Memory B cell (primary cell): Measurements from ENCODE around the gene RS1.

ENCODE experiments used
- ATAC-seq: fragments of 150-1000 bp; cut with Tn5 transposase; 2 replicates; pipeline ENCODE4 v1.10.0; 2021; ENCODE audit warnings: low read depth, mild to moderate bottlenecking, moderate library complexity
- DNase-seq, 2 donors: peaks; one replicate each; pipeline ENCODE4 v3.0.0; 2022; ENCODE audit warnings: low spot score in 2 of 2
- H3K27ac Mint-ChIP-seq: one replicate; pipeline ENCODE4 v1.8.0; 2022; ENCODE audit warnings: mild to moderate bottlenecking, moderate library complexity, mixed read lengths
- H3K27me3 Mint-ChIP-seq: one replicate; pipeline ENCODE4 v1.8.0; 2022; ENCODE audit warnings: mixed read lengths
- H3K36me3 Mint-ChIP-seq: one replicate; pipeline ENCODE4 v1.8.0; 2022; ENCODE audit warnings: mild to moderate bottlenecking, mixed read lengths
- H3K4me1 Mint-ChIP-seq: one replicate; pipeline ENCODE4 v1.8.0; 2022; ENCODE audit warnings: mixed read lengths
- H3K4me3 Mint-ChIP-seq: one replicate; pipeline ENCODE4 v1.8.0; 2022; ENCODE audit warnings: mild to moderate bottlenecking, moderate library complexity, mixed read lengths
- H3K9me3 Mint-ChIP-seq: one replicate; pipeline ENCODE4 v1.8.0; 2022; ENCODE audit warnings: mixed read lengths

The RS1 gene

DNA sequence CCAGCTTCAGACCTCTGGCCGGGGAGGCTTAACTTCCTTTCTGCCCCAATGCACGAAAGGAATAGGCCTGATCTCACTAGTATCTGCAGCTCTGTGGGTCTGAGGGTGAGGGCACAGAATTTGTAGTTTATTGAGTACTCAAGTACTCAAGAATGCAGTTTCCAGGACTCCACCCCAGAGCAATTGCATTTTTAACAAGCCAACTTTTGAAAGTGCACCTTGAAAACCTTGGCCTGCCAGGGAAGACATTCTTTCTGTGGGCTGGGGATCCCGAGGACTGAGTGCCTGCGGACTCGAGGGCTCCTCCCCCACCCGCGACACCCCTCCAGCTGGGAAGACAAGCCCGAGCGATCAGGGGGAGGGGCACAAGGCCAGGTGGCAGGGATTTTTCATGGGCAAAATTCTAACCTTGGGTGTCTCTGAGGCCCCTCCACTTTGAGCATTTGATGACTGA lies 22.4 kb downstream of the RS1 start:
- ATAC-seq (no peak), DNase-seq (no peak)
- H3K9me3 Mint-ChIP-seq: peaks cover 2% of the 10 kb centered on the region
- H3K27me3 Mint-ChIP-seq: peaks cover 2% of the 10 kb centered on the region
- H3K4me1 Mint-ChIP-seq: no peaks in the 10 kb centered on the region
- no peak overlapping the region for H3K27ac Mint-ChIP-seq
- no peaks in the 10 kb centered on the region for H3K36me3 Mint-ChIP-seq
- no peak overlapping the region for H3K4me3 Mint-ChIP-seq

DNA sequence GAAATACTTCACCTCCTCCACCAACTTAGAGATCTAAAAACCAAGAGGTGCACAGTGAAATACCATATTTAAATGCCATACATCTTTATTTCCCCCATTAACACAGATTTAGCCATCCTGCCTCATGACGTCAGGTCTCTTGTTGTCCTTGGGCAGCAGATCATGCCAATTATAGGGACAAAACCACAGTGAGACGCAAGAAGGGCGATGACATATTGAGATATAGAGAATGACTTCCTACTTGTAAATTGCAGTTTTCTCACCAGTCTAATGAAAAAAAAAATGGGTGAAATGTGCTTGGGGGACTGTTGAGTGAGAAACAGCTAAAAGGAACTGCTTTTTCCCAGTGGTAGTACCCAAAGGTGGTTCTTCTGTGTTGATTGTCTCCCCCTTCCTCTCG lies 24.3 kb downstream of the RS1 start:
- ATAC-seq: no peak
- Mint-ChIP-seq H3K27ac (no peak overlapping the region), H3K36me3 (no peaks in the 10 kb centered on the region), H3K27me3 (peaks cover 2% of the 10 kb centered on the region), H3K9me3 (peaks cover 2% of the 10 kb centered on the region), H3K4me3 (no peak overlapping the region), H3K4me1 (no peaks in the 10 kb centered on the region)
- no peak for DNase-seq

DNA sequence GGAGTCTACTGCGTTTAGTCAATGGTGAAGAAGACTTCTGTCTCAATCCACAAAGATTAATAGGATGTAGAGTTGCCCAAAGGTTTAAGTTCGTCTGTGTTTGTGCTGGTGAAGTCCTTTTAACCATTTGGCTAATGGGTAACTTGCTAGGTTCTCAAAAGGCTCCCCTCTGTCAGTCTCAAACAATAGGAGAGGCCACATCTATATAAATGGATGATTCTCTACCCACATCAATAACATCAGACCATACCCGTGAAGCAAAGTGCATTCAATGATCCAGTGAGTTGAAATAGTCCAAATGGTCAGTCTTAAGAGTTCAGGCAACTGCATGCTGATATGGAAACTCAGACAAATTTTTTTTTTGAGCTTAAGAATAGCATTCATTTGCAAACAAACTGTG lies 28.1 kb downstream of the RS1 start:
- no peak overlapping the region for H3K27ac Mint-ChIP-seq
- no peak for DNase-seq
- H3K36me3 Mint-ChIP-seq: no peaks in the 10 kb centered on the region
- no peaks in the 10 kb centered on the region for H3K4me1 Mint-ChIP-seq
- H3K9me3 Mint-ChIP-seq: peaks cover 2% of the 10 kb centered on the region
- peaks cover 2% of the 10 kb centered on the region for H3K27me3 Mint-ChIP-seq
- no peak for ATAC-seq
- no peak overlapping the region for H3K4me3 Mint-ChIP-seq

DNA sequence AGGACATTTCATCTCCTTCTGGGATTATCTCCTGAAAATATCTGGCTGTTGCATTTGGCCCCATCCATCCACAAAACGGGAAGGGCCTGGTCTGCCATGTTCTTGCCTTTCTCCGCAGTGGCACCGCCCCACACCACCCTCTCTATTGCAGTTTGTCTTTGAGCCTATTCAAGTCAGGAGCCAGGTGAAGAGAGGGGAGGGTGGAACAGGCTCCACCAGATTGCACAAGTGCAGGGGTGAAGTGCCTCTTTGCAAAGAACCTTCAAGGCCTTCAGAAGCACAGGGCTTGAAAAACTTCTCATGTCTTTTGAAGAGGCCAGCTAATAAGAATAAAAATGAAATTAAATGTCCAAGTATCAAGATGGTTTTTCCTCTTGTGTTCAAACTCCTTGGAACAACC lies 28.7 kb downstream of the RS1 start:
- Mint-ChIP-seq H3K36me3 (no peaks in the 10 kb centered on the region), H3K9me3 (peaks cover 2% of the 10 kb centered on the region), H3K4me1 (no peaks in the 10 kb centered on the region), H3K27me3 (peaks cover 2% of the 10 kb centered on the region), H3K4me3 (no peak overlapping the region), H3K27ac (no peak overlapping the region)
- DNase-seq (no peak), ATAC-seq (no peak)

DNA sequence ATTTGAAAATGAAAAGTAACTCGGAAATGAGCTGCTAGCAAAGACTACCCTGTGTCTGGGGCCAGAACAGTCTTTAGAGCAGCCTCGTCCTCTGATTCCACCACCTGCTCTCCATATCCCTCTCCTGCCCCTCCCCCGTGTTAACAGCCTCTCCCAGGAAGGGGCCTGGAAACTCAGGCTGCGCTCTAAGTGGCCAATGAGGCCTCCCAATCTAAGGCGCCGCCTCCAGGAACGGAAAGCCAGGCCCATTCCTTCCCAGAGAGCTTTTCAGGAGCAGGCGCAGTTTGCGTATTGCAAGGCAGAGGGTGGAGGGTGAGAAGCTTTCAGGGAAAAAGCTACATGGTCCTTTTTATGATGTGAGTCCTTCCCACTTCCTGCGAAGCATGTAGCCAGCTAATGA lies 31.2 kb downstream of the RS1 start:
- Mint-ChIP-seq H3K9me3 (no peaks in the 10 kb centered on the region), H3K4me3 (no peak overlapping the region), H3K4me1 (no peaks in the 10 kb centered on the region), H3K27me3 (no peaks in the 10 kb centered on the region), H3K36me3 (no peaks in the 10 kb centered on the region), H3K27ac (no peak overlapping the region)
- ATAC-seq: no peak
- DNase-seq: no peak

DNA sequence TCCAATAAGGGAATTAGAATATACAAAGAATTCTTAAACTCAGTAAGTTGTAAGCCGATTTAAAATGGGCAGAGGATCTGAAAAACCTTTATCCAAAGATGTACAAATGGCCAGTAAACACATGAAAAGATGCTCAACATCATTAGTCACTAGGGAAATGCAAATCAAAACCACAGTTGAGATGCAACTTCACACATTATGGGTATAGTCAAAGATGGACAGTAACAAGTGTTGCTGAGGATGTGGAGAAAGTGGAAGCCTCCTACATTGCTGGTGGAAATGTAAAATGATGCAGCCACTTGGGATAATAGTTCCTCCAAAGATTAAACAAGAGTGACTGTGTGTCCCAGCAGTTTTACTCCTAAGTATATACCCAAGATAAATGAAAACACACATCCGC lies 32.6 kb downstream of the RS1 start:
- ATAC-seq: no peak
- no peak overlapping the region for H3K4me3 Mint-ChIP-seq

DNA sequence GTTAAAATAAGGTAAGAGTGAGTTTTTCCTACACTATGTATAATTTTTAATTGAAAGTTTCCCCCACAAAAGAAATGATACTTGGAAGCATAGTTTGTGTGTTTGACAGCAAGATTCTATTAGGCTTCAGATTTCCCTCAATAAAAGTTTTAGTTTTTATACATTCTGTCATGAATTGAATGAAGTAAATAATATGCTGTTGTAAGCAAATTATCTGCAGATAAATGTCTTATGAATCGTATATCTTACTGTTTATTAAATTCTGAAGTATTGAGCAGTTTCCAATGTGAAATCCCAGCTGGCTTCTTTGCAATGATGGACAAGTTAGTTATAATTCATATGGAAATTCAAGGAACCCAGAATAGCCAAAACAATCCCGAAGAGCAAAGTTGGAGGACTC lies 33.5 kb downstream of the RS1 start:
- ATAC-seq: no peak
- no peaks in the 10 kb centered on the region for H3K36me3 Mint-ChIP-seq

More for the DNA sequence above, 32.6 kb downstream of the RS1 start:
- H3K27ac Mint-ChIP-seq: no peak overlapping the region
- H3K36me3 Mint-ChIP-seq: no peaks in the 10 kb centered on the region
- DNase-seq: no peak
- H3K9me3 Mint-ChIP-seq: no peaks in the 10 kb centered on the region
- H3K27me3 Mint-ChIP-seq: no peaks in the 10 kb centered on the region
- no peaks in the 10 kb centered on the region for H3K4me1 Mint-ChIP-seq

DNA sequence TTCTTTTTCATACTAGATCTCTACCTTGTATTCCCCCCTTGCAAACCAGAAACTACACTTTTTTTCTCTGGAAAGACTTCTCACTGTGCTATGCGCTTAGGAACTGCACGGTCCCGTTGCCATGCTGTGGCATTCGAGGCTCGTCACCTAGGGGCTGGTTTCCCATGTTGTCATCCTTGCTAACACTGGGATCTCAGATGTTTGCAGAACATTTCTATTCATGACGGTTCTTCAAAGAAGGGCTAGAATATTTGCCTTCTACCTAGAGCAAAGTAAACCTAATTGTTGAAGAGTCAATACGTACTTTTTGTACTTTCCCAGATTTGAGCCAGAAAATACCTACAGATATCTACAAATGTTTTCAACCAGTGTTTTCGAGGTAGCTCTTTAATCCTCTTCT lies 41.0 kb downstream of the RS1 start:
- no peak overlapping the region for H3K27ac Mint-ChIP-seq
- H3K36me3 Mint-ChIP-seq: peaks cover 7% of the 10 kb centered on the region
- ATAC-seq: no peak

More for the DNA sequence above, 33.5 kb downstream of the RS1 start:
- Mint-ChIP-seq H3K9me3 (no peaks in the 10 kb centered on the region), H3K4me1 (no peaks in the 10 kb centered on the region), H3K27ac (no peak overlapping the region), H3K4me3 (no peak overlapping the region), H3K27me3 (no peaks in the 10 kb centered on the region)
- DNase-seq: no peak

DNA sequence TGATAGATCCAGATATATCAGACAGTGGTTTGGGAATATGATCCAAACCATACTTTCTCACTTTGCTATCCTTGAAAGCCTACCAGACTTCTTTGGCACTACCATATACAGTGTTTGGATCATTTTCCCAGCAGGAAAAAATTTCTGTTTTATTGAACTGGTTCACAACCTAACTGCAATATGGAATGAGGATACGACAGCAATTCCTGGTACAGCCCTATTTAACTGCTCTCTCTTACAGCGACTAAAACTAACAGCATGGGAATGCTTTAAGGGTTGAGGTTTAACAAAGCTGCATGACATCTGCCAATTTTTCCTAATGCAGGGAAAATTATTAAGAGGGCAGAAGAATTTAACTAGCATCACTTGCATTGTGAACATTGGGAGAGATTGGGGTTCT lies 47.3 kb downstream of the RS1 start:
- H3K27me3 Mint-ChIP-seq: no peaks in the 10 kb centered on the region
- no peak for ATAC-seq
- H3K36me3 Mint-ChIP-seq: peaks cover 8% of the 10 kb centered on the region
- H3K4me1 Mint-ChIP-seq: no peaks in the 10 kb centered on the region
- no peak for DNase-seq
- no peak overlapping the region for H3K27ac Mint-ChIP-seq
- H3K4me3 Mint-ChIP-seq: no peak overlapping the region
- no peaks in the 10 kb centered on the region for H3K9me3 Mint-ChIP-seq

More for the DNA sequence above, 41.0 kb downstream of the RS1 start:
- no peak for DNase-seq
- Mint-ChIP-seq H3K9me3 (no peaks in the 10 kb centered on the region), H3K4me1 (no peaks in the 10 kb centered on the region), H3K4me3 (no peak overlapping the region), H3K27me3 (no peaks in the 10 kb centered on the region)

DNA sequence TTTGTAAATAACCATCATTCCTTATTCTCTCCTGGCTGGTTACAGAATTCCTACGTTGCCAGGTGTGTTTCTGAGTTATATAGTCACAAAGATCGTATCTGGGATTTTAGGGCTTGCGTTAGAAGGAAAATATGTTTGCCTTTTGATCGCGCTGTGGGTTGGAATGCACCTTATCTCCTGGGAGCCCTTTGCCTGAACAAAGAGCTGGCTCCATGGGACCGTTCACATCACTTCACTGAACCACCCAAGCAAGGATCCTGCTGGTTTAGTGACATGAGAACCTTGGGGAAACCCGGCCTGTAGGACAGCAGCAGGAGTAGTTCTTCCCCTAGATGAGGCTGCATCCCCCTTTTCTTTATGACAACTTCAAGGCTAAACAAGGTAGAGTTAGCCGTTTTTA lies 51.6 kb downstream of the RS1 start:
- Mint-ChIP-seq H3K9me3 (no peaks in the 10 kb centered on the region), H3K4me1 (no peaks in the 10 kb centered on the region), H3K36me3 (peaks cover 13% of the 10 kb centered on the region), H3K27ac (no peak overlapping the region), H3K27me3 (no peaks in the 10 kb centered on the region), H3K4me3 (no peak overlapping the region)
- no peak for DNase-seq
- no peak for ATAC-seq

DNA sequence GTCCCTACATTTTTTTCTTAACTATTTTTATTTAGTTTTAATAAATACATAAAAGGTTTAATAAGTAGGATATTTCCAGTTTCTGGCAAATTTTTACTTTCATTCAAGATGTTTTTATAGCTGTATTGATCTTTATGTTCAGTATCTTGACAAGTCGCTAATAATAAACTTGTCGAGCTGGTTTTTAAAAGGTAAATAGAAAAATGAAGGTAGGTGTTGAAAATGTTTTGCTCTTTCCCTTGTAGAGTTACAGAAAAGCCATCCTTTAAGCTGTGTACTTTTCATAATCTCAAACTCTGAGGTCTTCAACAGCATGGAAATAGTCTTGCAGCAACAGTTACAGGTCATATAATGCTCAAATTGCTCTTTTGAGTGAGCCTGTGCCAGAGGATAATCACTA lies 52.6 kb downstream of the RS1 start:
- ATAC-seq (no peak), DNase-seq (no peak)
- Mint-ChIP-seq H3K9me3 (no peaks in the 10 kb centered on the region), H3K4me1 (no peaks in the 10 kb centered on the region), H3K27ac (no peak overlapping the region), H3K4me3 (no peak overlapping the region), H3K27me3 (no peaks in the 10 kb centered on the region), H3K36me3 (peaks cover 9% of the 10 kb centered on the region)

DNA sequence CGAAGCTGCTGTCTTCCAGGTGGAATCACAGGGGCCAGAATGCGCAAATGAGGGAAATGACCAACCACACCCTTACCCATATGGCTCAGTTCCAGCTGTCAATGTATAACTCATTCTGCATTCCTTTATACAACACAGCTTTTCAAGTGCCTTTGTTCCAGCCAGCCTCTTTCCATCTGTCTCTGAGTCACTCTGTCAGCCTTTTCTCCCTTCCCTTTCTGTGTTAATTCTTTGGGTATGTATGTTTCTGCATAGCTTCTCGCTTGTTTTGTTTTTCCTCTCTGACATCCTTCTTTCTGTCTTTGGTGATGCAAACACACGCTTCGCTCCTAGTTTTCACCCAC lies 54.5 kb downstream of the RS1 start:
- Mint-ChIP-seq H3K9me3 (no peaks in the 10 kb centered on the region), H3K27ac (no peak overlapping the region), H3K4me1 (no peaks in the 10 kb centered on the region), H3K4me3 (no peak overlapping the region), H3K36me3 (peaks cover 11% of the 10 kb centered on the region), H3K27me3 (no peaks in the 10 kb centered on the region)
- DNase-seq: no peak
- no peak for ATAC-seq

DNA sequence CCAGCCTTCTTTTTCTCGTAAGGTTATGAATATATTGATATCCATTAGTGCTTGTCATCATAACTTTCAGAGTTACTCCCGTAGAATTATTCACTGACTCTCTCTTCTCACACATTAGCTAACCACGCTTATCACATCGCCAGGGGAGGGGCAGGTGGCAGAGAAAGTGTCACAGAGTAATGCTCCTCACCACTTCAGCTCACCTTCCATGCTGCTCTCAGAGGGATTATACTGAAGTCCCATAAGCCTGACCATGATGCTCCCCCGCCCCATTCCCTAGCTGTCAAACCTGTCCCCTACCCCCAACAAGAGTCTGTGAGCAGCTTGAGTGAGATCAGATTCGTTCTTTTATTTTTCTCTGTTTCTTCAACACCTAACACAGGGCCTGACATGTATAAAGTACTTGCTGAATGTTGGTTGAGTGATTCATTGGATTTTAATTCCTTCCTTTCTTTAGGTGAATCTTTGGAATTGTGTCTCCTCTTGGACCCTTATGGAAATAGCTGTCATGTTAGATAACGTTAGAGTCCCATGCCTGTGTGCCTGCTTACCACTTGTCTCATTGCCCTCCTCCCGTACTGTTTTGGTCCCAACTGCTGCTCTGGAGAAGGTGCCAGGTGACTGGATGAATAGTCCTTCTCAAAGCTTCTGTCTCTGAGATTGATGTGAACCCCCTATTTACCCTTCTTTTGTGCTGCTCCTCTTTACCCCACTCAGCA lies 55.1 kb downstream of the RS1 start:
- no peak for DNase-seq
- no peaks in the 10 kb centered on the region for H3K4me1 Mint-ChIP-seq

DNA sequence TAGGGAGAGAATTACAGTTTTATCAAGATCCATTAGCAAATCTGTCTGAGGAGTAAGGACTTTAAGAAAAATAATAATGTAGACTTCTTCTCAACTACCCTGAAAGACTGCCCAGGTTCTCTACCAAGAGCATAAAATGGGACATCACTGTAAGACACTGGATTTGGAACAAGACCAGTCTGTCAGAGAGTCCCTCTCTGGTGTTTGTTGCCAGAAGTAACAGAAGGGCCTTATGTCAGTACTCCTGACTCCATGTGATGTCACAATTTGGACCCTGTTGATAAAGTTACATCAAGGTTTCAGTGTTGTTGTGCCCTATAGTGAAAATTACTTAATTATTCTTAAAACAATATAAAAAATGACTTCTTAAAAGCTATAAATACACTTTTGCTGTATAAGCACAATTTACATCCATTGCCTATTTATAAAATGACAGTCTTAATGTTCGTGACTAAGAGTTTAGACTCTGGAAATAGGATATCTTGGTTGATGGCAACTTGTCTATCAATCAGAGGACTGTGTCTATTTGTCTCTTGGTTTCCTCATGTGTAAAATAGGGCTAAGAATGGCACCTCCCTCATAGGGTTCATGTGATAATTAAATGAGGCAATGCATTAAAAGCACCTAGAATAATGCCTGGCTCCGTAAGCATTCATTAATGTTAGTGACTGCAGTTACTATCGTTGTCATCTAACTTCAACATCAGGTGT lies 57.8 kb downstream of the RS1 start:
- Mint-ChIP-seq H3K4me3 (no peak overlapping the region), H3K27ac (no peak overlapping the region), H3K27me3 (no peaks in the 10 kb centered on the region), H3K9me3 (no peaks in the 10 kb centered on the region), H3K36me3 (peaks cover 22% of the 10 kb centered on the region), H3K4me1 (no peaks in the 10 kb centered on the region)
- DNase-seq (no peak), ATAC-seq (no peak)

More for the DNA sequence above, 55.1 kb downstream of the RS1 start:
- ATAC-seq: no peak
- Mint-ChIP-seq H3K27me3 (no peaks in the 10 kb centered on the region), H3K27ac (no peak overlapping the region), H3K36me3 (peaks cover 11% of the 10 kb centered on the region), H3K4me3 (no peak overlapping the region), H3K9me3 (no peaks in the 10 kb centered on the region)

DNA sequence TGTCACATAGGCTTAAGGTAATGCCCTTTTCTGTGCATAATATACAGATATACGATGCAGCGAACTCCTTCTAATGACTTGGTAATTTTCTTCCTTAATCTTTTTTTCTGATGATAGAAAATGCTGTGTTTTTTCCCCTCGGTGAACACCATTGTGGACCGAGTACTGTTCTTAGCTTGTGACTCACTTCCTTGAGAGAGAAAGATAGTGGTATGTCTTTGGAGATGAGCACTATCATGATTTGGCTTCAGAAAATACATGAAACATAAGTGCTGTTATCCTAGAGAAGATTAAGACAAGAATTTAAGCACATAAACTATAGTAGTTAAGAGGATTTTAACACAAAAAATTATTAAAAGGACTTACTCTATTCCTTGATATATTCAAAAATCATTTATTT lies 63.9 kb downstream of the RS1 start:
- Mint-ChIP-seq H3K27me3 (no peaks in the 10 kb centered on the region), H3K9me3 (no peaks in the 10 kb centered on the region), H3K36me3 (peaks cover 19% of the 10 kb centered on the region), H3K4me1 (no peaks in the 10 kb centered on the region), H3K27ac (no peak overlapping the region), H3K4me3 (no peak overlapping the region)
- ATAC-seq (no peak), DNase-seq (no peak)
